ENCODE data around the gene GABRB1.

Gene GABRB1

GRCh38 chr4:47122592-47123291, 91.4 kb downstream of the GABRB1 start:
- peak; percentile 28 for DNase-seq

- DNase-seq: no peak
Observed at GRCh38 chr4:47128991-47129390, 97.6 kb downstream of the GABRB1 start.

- no peak for DNase-seq
Observed at GRCh38 chr4:47135210-47135609, 103.8 kb downstream of the GABRB1 start.

- DNase-seq: no peak
Observed at GRCh38 chr4:47143261-47143660, 111.9 kb downstream of the GABRB1 start.

GRCh38 chr4:47145630-47146029, 114.3 kb downstream of the GABRB1 start:
- no peak for DNase-seq

- DNase-seq: no peak
Observed at GRCh38 chr4:47154816-47155370, 123.5 kb downstream of the GABRB1 start.

GRCh38 chr4:47155919-47156318, 124.6 kb downstream of the GABRB1 start:
- no peak for DNase-seq

GRCh38 chr4:47160095-47160494, 128.7 kb downstream of the GABRB1 start:
- DNase-seq: no peak

GRCh38 chr4:47167081-47168035, 136.0 kb downstream of the GABRB1 start:
- no peak for DNase-seq

GRCh38 chr4:47184083-47184482, 152.7 kb downstream of the GABRB1 start:
- DNase-seq: no peak

GRCh38 chr4:47185761-47186160, 154.4 kb downstream of the GABRB1 start:
- no peak for DNase-seq

- DNase-seq: no peak
Observed at GRCh38 chr4:47187608-47188007, 156.2 kb downstream of the GABRB1 start.

GRCh38 chr4:47193179-47193578, 161.8 kb downstream of the GABRB1 start:
- no peak for DNase-seq

GRCh38 chr4:47194036-47194737, 162.8 kb downstream of the GABRB1 start:
- DNase-seq: no peak

- no peak for DNase-seq
Observed at GRCh38 chr4:47195706-47196105, 164.3 kb downstream of the GABRB1 start.

- DNase-seq: no peak
Observed at GRCh38 chr4:47198791-47199190, 167.4 kb downstream of the GABRB1 start.

GRCh38 chr4:47203593-47203992, 172.2 kb downstream of the GABRB1 start:
- no peak for DNase-seq

- no peak for DNase-seq
Observed at GRCh38 chr4:47207555-47207954, 176.2 kb downstream of the GABRB1 start.

- no peak for DNase-seq
Observed at GRCh38 chr4:47209833-47210232, 178.5 kb downstream of the GABRB1 start.

- no peak for DNase-seq
Observed at GRCh38 chr4:47210828-47211227, 179.5 kb downstream of the GABRB1 start.

- DNase-seq: no peak
Observed at GRCh38 chr4:47213106-47213505, 181.7 kb downstream of the GABRB1 start.

- DNase-seq: no peak
Observed at GRCh38 chr4:47213539-47213938, 182.2 kb downstream of the GABRB1 start.

- DNase-seq: no peak
Observed at GRCh38 chr4:47213971-47214370, 182.6 kb downstream of the GABRB1 start.

Data from activated naive CD4-positive, alpha-beta T cell treated with Interleukin-2 at 50 U/mL for 16 hours (primary cell).